Trophoblast cell (in vitro differentiated cells and primary cell): ENCODE results near the gene SIRPA.
"Not testable (repeated sequence)": the region's sequence is repeated elsewhere in the genome, so short reads cannot be mapped to it uniquely, and the experiment has no call there.

Experiments
- DNase-seq, 2 donors: peaks; one replicate each; pipeline ENCODE4 v3.0.0-alpha.2; 2016
- H2AFZ ChIP-seq: 2 replicates; pipeline ENCODE4 v1.6.1; 2013; ENCODE audit warnings: low read length, moderate library complexity, mild to moderate bottlenecking; ENCODE audit not compliant: insufficient read depth, poor library complexity
- H2AK5ac ChIP-seq: 2 replicates; pipeline ENCODE4 v1.6.1; 2013; ENCODE audit warnings: mild to moderate bottlenecking, low read length
- H2BK120ac ChIP-seq: 2 replicates; pipeline ENCODE4 v1.6.1; 2013; ENCODE audit warnings: low read length, mild to moderate bottlenecking, moderate library complexity; ENCODE audit not compliant: insufficient read depth, poor library complexity
- H2BK12ac ChIP-seq: 2 replicates; pipeline ENCODE4 v1.6.1; 2013; ENCODE audit warnings: mild to moderate bottlenecking, low read length, moderate library complexity
- H2BK5ac ChIP-seq: 2 replicates; pipeline ENCODE4 v1.6.1; 2013; ENCODE audit warnings: low read length, low read depth, moderate library complexity, mild to moderate bottlenecking; ENCODE audit not compliant: poor library complexity
- H3K14ac ChIP-seq: 2 replicates; pipeline ENCODE4 v1.6.1; 2013; ENCODE audit warnings: mild to moderate bottlenecking, low read length
- H3K18ac ChIP-seq: 2 replicates; pipeline ENCODE4 v1.6.1; 2013; ENCODE audit warnings: mild to moderate bottlenecking, low read length
- H3K23ac ChIP-seq: 2 replicates; pipeline ENCODE4 v1.6.1; 2013; ENCODE audit warnings: low read length
- H3K27ac ChIP-seq: 2 replicates; pipeline ENCODE4 v1.5.1; 2013; ENCODE audit warnings: low read depth, mild to moderate bottlenecking, inconsistent platforms, low read length, moderate library complexity
- H3K27me3 ChIP-seq: 2 replicates; pipeline ENCODE4 v1.6.1; 2013; ENCODE audit warnings: inconsistent platforms, mild to moderate bottlenecking, low read length, moderate library complexity; ENCODE audit not compliant: insufficient read depth
- H3K36me3 ChIP-seq, 2 experiments: 1 replicate in 1 of 2; 2 replicates in 1 of 2; pipeline ENCODE4 v1.6.1; 2013; ENCODE audit warnings: low read length in 2 of 2, mild to moderate bottlenecking in 2 of 2, moderate library complexity in 1 of 2; ENCODE audit not compliant: insufficient read depth in 2 of 2, control insufficient read depth in 1 of 2
- H3K4ac ChIP-seq: 2 replicates; pipeline ENCODE4 v1.6.1; 2013; ENCODE audit warnings: low read depth, mild to moderate bottlenecking, low read length, moderate library complexity
- H3K4me1 ChIP-seq, 2 experiments: 1 replicate in 1 of 2; 2 replicates in 1 of 2; pipeline ENCODE4 v1.6.1; 2013; ENCODE audit warnings: low read length in 2 of 2, mild to moderate bottlenecking in 2 of 2, moderate library complexity in 1 of 2; ENCODE audit not compliant: insufficient read depth in 2 of 2, control insufficient read depth in 1 of 2
- H3K4me2 ChIP-seq: 2 replicates; pipeline ENCODE4 v1.6.1; 2013; ENCODE audit warnings: inconsistent platforms, mild to moderate bottlenecking, low read length, moderate library complexity
- H3K4me3 ChIP-seq: 2 replicates; pipeline ENCODE4 v1.5.1; 2013; ENCODE audit warnings: mild to moderate bottlenecking, low read depth, low read length, inconsistent platforms
- H3K79me1 ChIP-seq: one replicate; pipeline ENCODE4 v1.6.1; 2013; ENCODE audit warnings: low read length
- H3K79me2 ChIP-seq: 2 replicates; pipeline ENCODE4 v1.6.1; 2013; ENCODE audit warnings: low read length, mild to moderate bottlenecking; ENCODE audit not compliant: control insufficient read depth, insufficient read depth, poor library complexity
- H3K9ac ChIP-seq: 2 replicates; pipeline ENCODE4 v1.6.1; 2013; ENCODE audit warnings: mild to moderate bottlenecking, low read length
- H3K9me3 ChIP-seq: 2 replicates; pipeline ENCODE4 v1.6.1; 2013; ENCODE audit warnings: low read depth, mild to moderate bottlenecking, control low read depth, inconsistent platforms, low read length; ENCODE audit not compliant: insufficient read depth
- H4K12ac ChIP-seq: 2 replicates; pipeline ENCODE4 v1.6.1; 2013; ENCODE audit warnings: low read depth, mild to moderate bottlenecking, low read length, moderate library complexity
- H4K8ac ChIP-seq: 2 replicates; pipeline ENCODE4 v1.6.1; 2013; ENCODE audit warnings: low read depth, mild to moderate bottlenecking, low read length, moderate library complexity
- H4K91ac ChIP-seq: one replicate; pipeline ENCODE4 v1.6.1; 2013; ENCODE audit warnings: low read depth, mild to moderate bottlenecking, low read length, moderate library complexity
- WGBS: extraction: QIAGEN DNeasy Blood & Tissue Kit; methylation state at CpG from one replicate; pipeline ENCODE4 v1.1.7; 2013; ENCODE audit warnings: missing lambda C conversion rate; ENCODE audit not compliant: insufficient read length, insufficient coverage; ENCODE audit errors: extremely low coverage; 5-methylcytosine and 5-hydroxymethylcytosine counted together

Gene SIRPA

DNA sequence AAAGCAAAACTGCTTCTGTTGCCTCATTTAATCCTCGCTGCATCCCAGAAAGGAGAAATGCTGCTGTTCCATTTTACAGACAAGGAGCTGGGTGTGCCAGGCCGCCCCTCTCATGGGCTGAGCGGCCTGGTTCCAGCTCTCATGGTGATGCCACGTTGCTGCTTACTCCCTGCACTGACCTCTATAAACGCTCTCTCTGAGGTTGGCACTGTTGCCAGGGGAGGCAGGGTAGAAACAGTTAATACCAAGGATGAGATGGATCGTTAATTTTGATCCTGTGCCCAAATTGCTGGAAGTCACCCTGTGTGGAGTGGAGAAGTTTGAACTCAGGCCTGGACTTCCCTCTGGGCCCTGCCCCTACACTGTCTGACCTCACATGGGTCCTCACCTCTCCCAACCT is 25.6 kb downstream of the SIRPA start:
- no peak overlapping the region for H2BK120ac ChIP-seq
- H3K4me2 ChIP-seq, result no peak overlapping the region
- no peak overlapping the region for H4K8ac ChIP-seq
- H4K91ac ChIP-seq, result no peak overlapping the region
- no peak overlapping the region for H3K18ac ChIP-seq
- H3K23ac ChIP-seq, result no peak overlapping the region
- H3K4ac ChIP-seq, result no peak overlapping the region
- H2AK5ac ChIP-seq, result no peak overlapping the region
- H3K4me3 ChIP-seq, result no peak overlapping the region
- no peak overlapping the region for H2AFZ ChIP-seq
- H3K9me3 ChIP-seq, result peaks cover 3% of the 10 kb centered on the region
- WGBS, result no CpG with 5 or more reads among the region's 6 CpGs
- no peaks in the 10 kb centered on the region for H3K27me3 ChIP-seq
- no peak overlapping the region for H3K9ac ChIP-seq
- H3K4me1 ChIP-seq, result no peaks in the 10 kb centered on the region
- no peak overlapping the region for H3K27ac ChIP-seq
- H3K36me3 ChIP-seq, result peaks cover 2 to 9% of the 10 kb centered on the region in 2 experiments
- DNase-seq, result no peak
- H3K14ac ChIP-seq, result no peak overlapping the region
- no peak overlapping the region for H2BK5ac ChIP-seq
- no peaks in the 10 kb centered on the region for H3K79me2 ChIP-seq
- no peak overlapping the region for H4K12ac ChIP-seq
- H2BK12ac ChIP-seq, result no peak overlapping the region
- H3K79me1 ChIP-seq, result no peaks in the 10 kb centered on the region

DNA sequence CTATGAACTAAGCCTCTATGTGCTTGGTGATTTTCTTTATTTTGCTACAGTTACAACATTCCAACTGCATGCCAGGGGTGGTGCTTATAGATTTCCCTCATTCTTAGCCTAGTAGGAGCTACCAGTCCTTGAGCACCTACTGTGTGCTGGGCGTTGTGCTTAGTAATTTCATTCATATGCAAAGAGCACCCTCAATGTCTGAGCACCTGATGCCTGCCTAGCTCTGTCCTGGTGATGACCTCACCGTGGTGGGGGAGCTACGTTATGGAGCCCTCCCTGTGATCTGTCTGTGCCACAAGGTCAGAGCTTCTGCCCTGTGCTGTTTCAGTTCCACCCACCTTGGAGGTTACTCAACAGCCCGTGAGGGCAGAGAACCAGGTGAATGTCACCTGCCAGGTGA is 26.8 kb downstream of the SIRPA start:
- H3K14ac ChIP-seq, H3K9me3 ChIP-seq, H4K8ac ChIP-seq, H3K79me1 ChIP-seq, DNase-seq, H3K18ac ChIP-seq, H2BK5ac ChIP-seq, H2AFZ ChIP-seq, H2BK120ac ChIP-seq, H3K23ac ChIP-seq, H4K12ac ChIP-seq, H3K4me2 ChIP-seq, H3K27ac ChIP-seq, H3K4me3 ChIP-seq, H2BK12ac ChIP-seq, H3K27me3 ChIP-seq, H3K79me2 ChIP-seq, H3K4me1 ChIP-seq, H3K4ac ChIP-seq, H2AK5ac ChIP-seq, H3K36me3 ChIP-seq, H3K9ac ChIP-seq, H4K91ac ChIP-seq: not testable (repeated sequence)
- WGBS, result no CpG with 5 or more reads among the region's 4 CpGs

DNA sequence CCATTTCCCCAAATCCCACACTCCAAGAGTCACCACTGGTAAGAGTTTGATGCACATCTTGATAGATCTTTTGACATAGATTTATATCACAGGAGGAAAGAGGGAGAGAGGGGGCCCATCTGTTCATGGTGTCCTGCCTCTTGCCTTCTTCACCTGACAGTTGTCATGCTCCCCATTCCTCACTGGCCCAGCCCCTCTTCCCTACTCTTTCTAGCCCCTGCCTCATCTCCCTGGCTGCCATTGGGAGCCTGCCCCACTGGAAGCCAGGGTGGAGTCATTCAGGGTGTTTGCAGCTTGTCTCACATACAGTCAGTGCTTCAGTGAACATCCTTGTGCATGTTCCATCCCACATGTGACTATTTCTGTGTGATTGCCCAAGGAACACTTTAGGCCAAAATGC is 27.6 kb downstream of the SIRPA start:
- Histone ChIP-seq H3K4me3 (no peak overlapping the region), H3K36me3 (peaks cover 0 to 5% of the 10 kb centered on the region in 2 experiments), H3K9ac (peak overlapping the region; percentile 20), H3K4me2 (no peak overlapping the region), H4K91ac (no peak overlapping the region), H3K14ac (no peak overlapping the region), H4K8ac (no peak overlapping the region), H3K4me1 (no peaks in the 10 kb centered on the region), H3K23ac (peak overlapping the region; percentile 33), H4K12ac (no peak overlapping the region), H2BK120ac (no peak overlapping the region), H2BK5ac (no peak overlapping the region), H2BK12ac (no peak overlapping the region), H3K79me1 (no peaks in the 10 kb centered on the region), H2AFZ (no peak overlapping the region), H3K27ac (no peak overlapping the region), H3K27me3 (no peaks in the 10 kb centered on the region), H3K9me3 (peaks cover 3% of the 10 kb centered on the region), H3K79me2 (no peaks in the 10 kb centered on the region), H3K18ac (no peak overlapping the region), H3K4ac (no peak overlapping the region), H2AK5ac (no peak overlapping the region)
- no peak for DNase-seq

DNA sequence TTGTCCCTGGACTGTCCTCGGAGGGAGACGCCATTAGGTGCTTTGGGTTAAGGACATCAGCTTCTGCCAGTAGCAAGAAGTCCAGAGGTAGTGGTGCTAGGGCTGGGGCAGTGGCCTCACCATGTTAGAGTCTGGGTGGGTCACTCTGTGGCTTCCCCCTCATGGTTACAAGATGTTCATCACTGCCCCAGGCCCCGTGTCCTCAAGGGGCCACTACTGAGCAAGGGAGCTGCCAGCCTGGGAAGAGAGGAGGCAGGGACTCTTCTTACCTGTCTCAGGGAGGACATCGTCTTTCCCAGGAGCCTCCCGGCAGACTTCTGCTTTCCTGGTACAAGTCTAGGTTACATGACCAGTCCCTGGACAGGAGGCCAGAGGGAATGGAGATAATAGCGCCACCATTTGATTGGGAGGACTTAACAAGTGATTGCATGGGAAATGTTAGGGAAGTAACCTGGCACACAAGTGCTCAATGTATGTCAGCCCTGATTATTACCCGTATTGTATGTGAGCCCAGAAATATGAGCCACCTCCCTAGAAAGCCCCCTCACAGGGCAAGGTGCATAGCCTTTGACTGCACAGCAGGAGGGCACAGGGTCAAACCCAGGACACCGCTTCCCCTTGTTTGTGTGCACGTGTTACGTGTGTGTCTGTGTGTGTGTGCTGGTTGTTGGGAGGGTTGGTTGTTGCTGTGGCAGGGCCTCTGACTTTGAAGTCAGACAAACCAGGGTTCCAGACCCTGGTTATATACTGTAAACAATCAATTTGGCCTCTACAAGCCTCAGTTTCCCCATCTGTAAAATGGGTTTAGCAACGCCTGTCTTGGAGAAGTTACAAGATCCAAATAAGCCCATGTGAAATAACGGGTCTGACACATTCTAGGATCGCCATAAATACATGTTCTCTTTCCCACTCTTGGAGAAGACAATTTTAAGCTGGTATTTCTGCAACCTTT is 30.0 kb downstream of the SIRPA start:
- H3K4me1 ChIP-seq, result no peaks in the 10 kb centered on the region
- no peak overlapping the region for H3K9ac ChIP-seq
- no peak overlapping the region for H3K18ac ChIP-seq
- no peaks in the 10 kb centered on the region for H3K79me1 ChIP-seq
- no peak for DNase-seq
- H3K27ac ChIP-seq, result no peak overlapping the region
- H4K8ac ChIP-seq, result no peak overlapping the region
- H2BK5ac ChIP-seq, result no peak overlapping the region
- no peak overlapping the region for H2AFZ ChIP-seq
- no peak overlapping the region for H3K14ac ChIP-seq
- no peak overlapping the region for H4K91ac ChIP-seq
- no CpG with 5 or more reads among the region's 13 CpGs for WGBS
- H3K27me3 ChIP-seq, result no peaks in the 10 kb centered on the region
- H3K4me2 ChIP-seq, result no peak overlapping the region
- no peak overlapping the region for H2BK120ac ChIP-seq
- H3K79me2 ChIP-seq, result no peaks in the 10 kb centered on the region
- H3K9me3 ChIP-seq, result peaks cover 3% of the 10 kb centered on the region
- H3K4ac ChIP-seq, result no peak overlapping the region
- H3K23ac ChIP-seq, result no peak overlapping the region
- no peak overlapping the region for H4K12ac ChIP-seq
- H3K4me3 ChIP-seq, result no peak overlapping the region
- H2BK12ac ChIP-seq, result no peak overlapping the region
- H2AK5ac ChIP-seq, result no peak overlapping the region
- H3K36me3 ChIP-seq, result peaks cover 0 to 3% of the 10 kb centered on the region in 2 experiments
